IPS-15b (cell line): ENCODE data around the gene ENPEP.

Source experiments
- H3K27me3 ChIP-seq: one replicate; pipeline ENCODE4 v1.6.1; 2013; ENCODE audit warnings: low read length; ENCODE audit not compliant: control insufficient read depth, insufficient read depth
- H3K36me3 ChIP-seq: one replicate; pipeline ENCODE4 v1.6.1; 2013; ENCODE audit warnings: low read length; ENCODE audit not compliant: control insufficient read depth, insufficient read depth
- H3K4me1 ChIP-seq: one replicate; pipeline ENCODE4 v1.6.1; 2013; ENCODE audit warnings: mild to moderate bottlenecking, low read length; ENCODE audit not compliant: control insufficient read depth, insufficient read depth
- H3K4me3 ChIP-seq: one replicate; pipeline ENCODE4 v1.5.1; 2013; ENCODE audit warnings: low read depth, low read length
- H3K9ac ChIP-seq: one replicate; pipeline ENCODE4 v1.6.1; 2013; ENCODE audit warnings: low read depth, mild to moderate bottlenecking, low read length
- H3K9me3 ChIP-seq: one replicate; pipeline ENCODE4 v1.6.1; 2013; ENCODE audit warnings: mild to moderate bottlenecking, low read length; ENCODE audit not compliant: control insufficient read depth, insufficient read depth

Gene ENPEP

GRCh38 chr4:110508827-110509710 is 33.1 kb downstream of the ENPEP start:
- H3K9ac ChIP-seq, result no peak overlapping the region
- no peaks in the 10 kb centered on the region for H3K9me3 ChIP-seq
- H3K4me3 ChIP-seq, result no peak overlapping the region
- H3K27me3 ChIP-seq, result no peaks in the 10 kb centered on the region
- no peaks in the 10 kb centered on the region for H3K4me1 ChIP-seq
- H3K36me3 ChIP-seq, result no peaks in the 10 kb centered on the region

- no peaks in the 10 kb centered on the region for H3K4me1 ChIP-seq
- no peaks in the 10 kb centered on the region for H3K27me3 ChIP-seq
- H3K9ac ChIP-seq, result no peak overlapping the region
- H3K36me3 ChIP-seq, result no peaks in the 10 kb centered on the region
- H3K4me3 ChIP-seq, result no peak overlapping the region
- H3K9me3 ChIP-seq, result no peaks in the 10 kb centered on the region
Observed at GRCh38 chr4:110510277-110510676, 34.3 kb downstream of the ENPEP start.

- no peaks in the 10 kb centered on the region for H3K36me3 ChIP-seq
- H3K4me1 ChIP-seq, result no peaks in the 10 kb centered on the region
- H3K9me3 ChIP-seq, result no peaks in the 10 kb centered on the region
- H3K9ac ChIP-seq, result no peak overlapping the region
- no peaks in the 10 kb centered on the region for H3K27me3 ChIP-seq
- no peak overlapping the region for H3K4me3 ChIP-seq
Observed at GRCh38 chr4:110510955-110511544, 35.1 kb downstream of the ENPEP start.

- H3K4me1 ChIP-seq, result no peaks in the 10 kb centered on the region
- no peaks in the 10 kb centered on the region for H3K9me3 ChIP-seq
- H3K4me3 ChIP-seq, result no peak overlapping the region
- no peaks in the 10 kb centered on the region for H3K36me3 ChIP-seq
- no peak overlapping the region for H3K9ac ChIP-seq
- H3K27me3 ChIP-seq, result no peaks in the 10 kb centered on the region
Observed at GRCh38 chr4:110512901-110513300, 36.9 kb downstream of the ENPEP start.

- Histone ChIP-seq H3K9ac (no peak overlapping the region), H3K9me3 (no peaks in the 10 kb centered on the region), H3K4me3 (no peak overlapping the region), H3K27me3 (no peaks in the 10 kb centered on the region), H3K36me3 (no peaks in the 10 kb centered on the region), H3K4me1 (no peaks in the 10 kb centered on the region)
Observed at GRCh38 chr4:110514889-110515479, 39.0 kb downstream of the ENPEP start.

- H3K9me3 ChIP-seq, result no peaks in the 10 kb centered on the region
- no peak overlapping the region for H3K4me3 ChIP-seq
- no peaks in the 10 kb centered on the region for H3K4me1 ChIP-seq
- no peak overlapping the region for H3K9ac ChIP-seq
- no peaks in the 10 kb centered on the region for H3K27me3 ChIP-seq
- no peaks in the 10 kb centered on the region for H3K36me3 ChIP-seq
Observed at GRCh38 chr4:110515676-110516075, 39.7 kb downstream of the ENPEP start.

GRCh38 chr4:110516106-110516922 is 40.4 kb downstream of the ENPEP start:
- H3K4me1 ChIP-seq, result no peaks in the 10 kb centered on the region
- H3K9ac ChIP-seq, result no peak overlapping the region
- H3K36me3 ChIP-seq, result no peaks in the 10 kb centered on the region
- H3K27me3 ChIP-seq, result no peaks in the 10 kb centered on the region
- H3K9me3 ChIP-seq, result no peaks in the 10 kb centered on the region
- H3K4me3 ChIP-seq, result no peak overlapping the region

GRCh38 chr4:110518889-110519490 is 43.0 kb downstream of the ENPEP start:
- Histone ChIP-seq H3K9me3 (no peaks in the 10 kb centered on the region), H3K9ac (no peak overlapping the region), H3K4me3 (no peak overlapping the region), H3K27me3 (no peaks in the 10 kb centered on the region), H3K36me3 (no peaks in the 10 kb centered on the region), H3K4me1 (no peaks in the 10 kb centered on the region)

GRCh38 chr4:110520886-110521285 is 44.9 kb downstream of the ENPEP start:
- Histone ChIP-seq H3K4me3 (no peak overlapping the region), H3K4me1 (no peaks in the 10 kb centered on the region), H3K9ac (no peak overlapping the region)

GRCh38 chr4:110526589-110526988 is 50.6 kb downstream of the ENPEP start:
- no peaks in the 10 kb centered on the region for H3K27me3 ChIP-seq
- H3K4me3 ChIP-seq, result no peak overlapping the region
- H3K9ac ChIP-seq, result no peak overlapping the region
- no peaks in the 10 kb centered on the region for H3K9me3 ChIP-seq
- no peaks in the 10 kb centered on the region for H3K36me3 ChIP-seq
- H3K4me1 ChIP-seq, result no peaks in the 10 kb centered on the region

More at GRCh38 chr4:110520886-110521285, 44.9 kb downstream of the ENPEP start:
- no peaks in the 10 kb centered on the region for H3K9me3 ChIP-seq
- H3K36me3 ChIP-seq, result no peaks in the 10 kb centered on the region
- no peaks in the 10 kb centered on the region for H3K27me3 ChIP-seq

- Histone ChIP-seq H3K4me3 (no peak overlapping the region), H3K9ac (no peak overlapping the region), H3K9me3 (no peaks in the 10 kb centered on the region), H3K4me1 (no peaks in the 10 kb centered on the region), H3K36me3 (no peaks in the 10 kb centered on the region), H3K27me3 (no peaks in the 10 kb centered on the region)
Observed at GRCh38 chr4:110527156-110527555, 51.2 kb downstream of the ENPEP start.
